Endothelial cell of umbilical vein (primary cell): ENCODE data around the gene PKD2L1. TPM values are rescaled to one million over a fixed set of nuclear protein-coding genes. Genes with fewer than 3 reads are reported as not detected.

ENCODE experiments used
- BruUV-seq: library from RNA; stranded (reverse); fragments of 400-500 nt; replicated peaks from 2 replicates; lab custom pipeline; 2021; lab: Mats Ljungman, UMichigan
- CTCF ChIA-PET: fragments of 300-600, 350-600 bp; sonication (Branson Sonifier 250); formaldehyde crosslinking; loops from one replicate; lab custom pipeline; 2021; ENCODE audit warnings: antibody characterized with exemption, inconsistent platforms; lab: Charles Lee
- POLR2A ChIA-PET: fragments of 300-600, 350-600 bp; sonication (Branson Sonifier 250); formaldehyde crosslinking; loops from one replicate; lab custom pipeline; 2021; ENCODE audit warnings: antibody characterized with exemption, inconsistent platforms; lab: Charles Lee
- DNase-seq: peaks from one replicate; pipeline ENCODE4 v3.0.0-alpha.2; 2011; ENCODE audit warnings: low read depth, low spot score
- FAIRE-seq: peaks from 2 replicates; lab custom pipeline; 2011; peaks lifted over from hg19 to GRCh38; lab: Jason Lieb, UNC
- H2AFZ ChIP-seq: 2 replicates; pipeline ENCODE4 v1.6.0; 2012; ENCODE audit warnings: low read depth, low read length, control low read depth, inconsistent platforms
- H3K27ac ChIP-seq: 2 replicates; pipeline ENCODE4 v1.5.1; 2011; ENCODE audit warnings: low read depth, mild to moderate bottlenecking, control low read depth, low read length, moderate library complexity; ENCODE audit not compliant: insufficient read depth
- H3K27me3 ChIP-seq, 2 experiments: 2 replicates each; pipeline versions ENCODE4 v1.6.0 to v1.6.1; 2011; ENCODE audit warnings: low read length in 2 of 2, mixed read lengths in 1 of 2; ENCODE audit not compliant: control insufficient read depth in 2 of 2, insufficient read depth in 2 of 2
- H3K36me3 ChIP-seq, 2 experiments: 2 replicates in 1 of 2; 3 replicates in 1 of 2; pipeline ENCODE4 v1.5.1; 2011; ENCODE audit warnings: low read length in 2 of 2, mild to moderate bottlenecking in 1 of 2, moderate library complexity in 1 of 2; ENCODE audit not compliant: control insufficient read depth in 2 of 2, insufficient read depth in 2 of 2; ENCODE audit errors: extremely low read depth in 1 of 2
- H3K4me1 ChIP-seq: 3 replicates; pipeline ENCODE4 v1.5.1; 2011; ENCODE audit warnings: mild to moderate bottlenecking, low read length; ENCODE audit not compliant: control insufficient read depth, insufficient read depth; ENCODE audit errors: extremely low read depth
- H3K4me2 ChIP-seq: 2 replicates; pipeline ENCODE4 v1.6.1; 2011; ENCODE audit warnings: low read length, control low read depth, mixed read lengths; ENCODE audit not compliant: insufficient read depth
- H3K4me3 ChIP-seq, 3 experiments: fragments of 200-600 bp in 1 of 3; sonication (generic), shearing (Covaris generic) in 1 of 3; replicated peaks in 1 of 3; 2 replicates each; pipeline ENCODE4 v1.5.1; 2011 to 2016; ENCODE audit warnings: control low read depth in 3 of 3, low read length in 3 of 3, mild to moderate bottlenecking in 2 of 3, inconsistent platforms in 1 of 3, low read depth in 1 of 3, moderate library complexity in 1 of 3; ENCODE audit not compliant: insufficient read depth in 1 of 3
- H3K79me2 ChIP-seq: 2 replicates; pipeline ENCODE4 v1.6.0; 2012; ENCODE audit warnings: low read length, inconsistent platforms; ENCODE audit not compliant: control insufficient read depth, insufficient read depth
- H3K9ac ChIP-seq: replicated peaks from 2 replicates; pipeline ENCODE3; 2011; ENCODE audit warnings: low read length, control low read depth; ENCODE audit not compliant: insufficient read depth; ENCODE audit errors: extremely low read depth
- H3K9me1 ChIP-seq: replicated peaks from 3 replicates; pipeline ENCODE4 v1.6.0; 2011; ENCODE audit warnings: mild to moderate bottlenecking, low read length; ENCODE audit not compliant: control insufficient read depth, insufficient read depth; ENCODE audit errors: extremely low read depth
- H3K9me3 ChIP-seq: replicated peaks from 2 replicates; pipeline ENCODE4 v1.5.1; 2012; ENCODE audit warnings: low read length, inconsistent platforms; ENCODE audit not compliant: control insufficient read depth, insufficient read depth
- H4K20me1 ChIP-seq: replicated peaks from 2 replicates; pipeline ENCODE3; 2011; ENCODE audit warnings: mild to moderate bottlenecking, low read length; ENCODE audit not compliant: control insufficient read depth, insufficient read depth; ENCODE audit errors: extremely low read depth
- CTCF ChIP-seq, 2 donors: IDR thresholded peaks; 1 replicate in 1 of 2; 2 replicates in 1 of 2; pipeline ENCODE4 v1.5.1; 2011; ENCODE audit warnings: low read length in 2 of 2, mild to moderate bottlenecking in 2 of 2, moderate library complexity in 2 of 2, control low read depth in 1 of 2, inconsistent platforms in 1 of 2, low read depth in 1 of 2; ENCODE audit not compliant: insufficient read depth in 1 of 2; ENCODE audit errors: extremely low read depth in 1 of 2
- EZH2 ChIP-seq: IDR thresholded peaks from 2 replicates; pipeline ENCODE4 v1.6.1; 2012; ENCODE audit warnings: borderline replicate concordance, low read depth, mild to moderate bottlenecking, moderate library complexity, low read length, inconsistent platforms; ENCODE audit not compliant: severe bottlenecking
- FOS ChIP-seq: IDR thresholded peaks from 2 replicates; pipeline ENCODE4 v1.6.1; 2011; ENCODE audit warnings: mild to moderate bottlenecking, low read length, moderate library complexity, borderline replicate concordance; ENCODE audit not compliant: insufficient read depth
- GATA2 ChIP-seq: IDR thresholded peaks from 2 replicates; pipeline ENCODE4 v1.7.0; 2011; ENCODE audit warnings: low read depth, mild to moderate bottlenecking, moderate library complexity, mixed read lengths, low read length; ENCODE audit not compliant: insufficient read length, insufficient read depth
- JUN ChIP-seq: IDR thresholded peaks from 2 replicates; pipeline ENCODE4 v1.6.1; 2011; ENCODE audit warnings: borderline replicate concordance, low read depth; ENCODE audit not compliant: insufficient read length, insufficient read depth
- MAX ChIP-seq: IDR thresholded peaks from 2 replicates; pipeline ENCODE4 v1.6.1; 2011; ENCODE audit not compliant: insufficient read depth, insufficient read length
- MYC ChIP-seq: IDR thresholded peaks from one replicate; pipeline ENCODE4 v1.6.1; 2011; ENCODE audit warnings: mild to moderate bottlenecking, low read depth, low read length
- POLR2A ChIP-seq: IDR thresholded peaks from 2 replicates; pipeline ENCODE4 v1.6.1; 2012; ENCODE audit warnings: low read depth, mild to moderate bottlenecking, control low read depth, low read length
- POLR2AphosphoS5 ChIP-seq: IDR thresholded peaks from 2 replicates; pipeline ENCODE4 v1.6.1; 2012; ENCODE audit warnings: low read depth, mild to moderate bottlenecking, control low read depth, low read length, moderate library complexity; ENCODE audit not compliant: insufficient read depth
- dilution Hi-C: fragments of 300-500 bp; cut with MboI; formaldehyde crosslinking; loops from one replicate; pipeline ENCODE4 v1.15.0; 2019; ENCODE audit warnings: low sequenced_read_pairs; ENCODE audit not compliant: extremely low pct_ligation_motif_present
- intact Hi-C: fragments of 100-400 bp; cut with micrococcal nuclease; formaldehyde crosslinking; loops from one replicate; pipeline ENCODE4 v1.10.0; 2022
- polyA plus RNA-seq, 4 experiments: library from polyadenylated mRNA; depleted of rRNA in 3 of 4; stranded (reverse) in 3 of 4; unstranded in 1 of 4; fragments of >200 nt; gene quantifications; 2 replicates each; pipeline versions ENCODE4 v1.2.1 to v1.2.3, GENCODE V29; 2011 to 2012; ENCODE audit warnings: missing spikeins in 1 of 4
- total RNA-seq: library from RNA; stranded (reverse); gene quantifications from 2 replicates; pipeline ENCODE4 v1.2.3, GENCODE V29; 2021

Gene PKD2L1
- total and polyA plus RNA-seq, 2 donors (not counting 3 experiments of a cell fraction or from before 2014, with no cell fraction given) = not detected

- FAIRE-seq = no peak
- DNase-seq = no peak
These were observed 18.7 kb downstream of the PKD2L1 start for GRCh38 chr10:100311298-100311697.

More at GRCh38 chr10:100311298-100311697, 18.7 kb downstream of the PKD2L1 start:
- H3K4me2 ChIP-seq = no peak overlapping the region
- H3K27me3 ChIP-seq = peaks cover 6 to 27% of the 10 kb centered on the region in 2 experiments
- H4K20me1 ChIP-seq = no peaks in the 10 kb centered on the region
- TF ChIP-seq EZH2 (no peak), MYC (no peak), FOS (no peak), MAX (no peak), POLR2AphosphoS5 (no peak), JUN (no peak), CTCF (IDR thresholded peaks at IDR 0.05; ENCODE audit: extremely low read depth in 1 of 2, insufficient read depth in 1 of 2, low read depth in 1 of 2, low read length in 2 of 2) (no peak), GATA2 (no peak), POLR2A (no peak)
- CTCF ChIA-PET = interaction anchor here (0.9 to 1.1 kb wide), 2 partner anchors 13 to 207 kb away, joined by 3 read pairs; no protein-coding TSS in a partner anchor
- H3K4me3 ChIP-seq = no peak overlapping the region
- no peak overlapping the region for H3K27ac ChIP-seq
- H3K9me1 ChIP-seq = no peaks in the 10 kb centered on the region
- H3K4me1 ChIP-seq = no peaks in the 10 kb centered on the region
- no peaks in the 10 kb centered on the region for H3K79me2 ChIP-seq
- H3K36me3 ChIP-seq = no peaks in the 10 kb centered on the region
- H3K9ac ChIP-seq = no peak overlapping the region
- BruUV-seq = no TSS peak
- H3K9me3 ChIP-seq = no peaks in the 10 kb centered on the region
- POLR2A ChIA-PET = no interaction called here
- dilution Hi-C loops = no loop called here
- intact Hi-C loops = no loop called here
- H2AFZ ChIP-seq = no peak overlapping the region
